NCI-H82 treated with DMSO at 0.1 percent for 48 hours (cell line): Measurements from ENCODE around the gene WWOX.
A peak's percentile ranks its signal among the peaks of the same experiment; 100 is the strongest.
"Not testable (repeated sequence)": the region's sequence is repeated elsewhere in the genome, so short reads cannot be mapped to it uniquely, and the experiment has no call there.

ENCODE experiments used
- DNase-seq: peaks from one replicate; lab custom pipeline; 2025; ENCODE audit not compliant: unreplicated experiment; lab: John Stamatoyannopoulos, UW

Gene WWOX

GRCh38 chr16:78513838-78514237, 414.4 kb downstream of the WWOX start:
- no peak for DNase-seq

GRCh38 chr16:78514888-78515287, 415.4 kb downstream of the WWOX start:
- not testable (repeated sequence) for DNase-seq

- DNase-seq: no peak
Measured at GRCh38 chr16:78515421-78515820, 416.0 kb downstream of the WWOX start.

- no peak for DNase-seq
Measured at GRCh38 chr16:78516006-78516736, 416.7 kb downstream of the WWOX start.

GRCh38 chr16:78519896-78520295, 420.4 kb downstream of the WWOX start:
- no peak for DNase-seq

GRCh38 chr16:78520470-78520869, 421.0 kb downstream of the WWOX start:
- no peak for DNase-seq

GRCh38 chr16:78522327-78522726, 422.9 kb downstream of the WWOX start:
- no peak for DNase-seq

GRCh38 chr16:78523212-78523985, 423.9 kb downstream of the WWOX start:
- DNase-seq: no peak

GRCh38 chr16:78524066-78524595, 424.7 kb downstream of the WWOX start:
- DNase-seq: no peak

GRCh38 chr16:78528265-78528664, 428.8 kb downstream of the WWOX start:
- no peak for DNase-seq

- DNase-seq: no peak
Measured at GRCh38 chr16:78529881-78530280, 430.4 kb downstream of the WWOX start.

GRCh38 chr16:78530283-78530682, 430.8 kb downstream of the WWOX start:
- no peak for DNase-seq

- no peak for DNase-seq
Measured at GRCh38 chr16:78535098-78535497, 435.6 kb downstream of the WWOX start.

GRCh38 chr16:78537511-78537910, 438.1 kb downstream of the WWOX start:
- DNase-seq: no peak

GRCh38 chr16:78538292-78538691, 438.8 kb downstream of the WWOX start:
- DNase-seq: no peak

- DNase-seq: no peak
Measured at GRCh38 chr16:78538919-78539318, 439.5 kb downstream of the WWOX start.

GRCh38 chr16:78542419-78542818, 443.0 kb downstream of the WWOX start:
- DNase-seq: no peak

- no peak for DNase-seq
Measured at GRCh38 chr16:78543023-78543422, 443.6 kb downstream of the WWOX start.

- peak; percentile 49 for DNase-seq
Measured at GRCh38 chr16:78549366-78549765, 449.9 kb downstream of the WWOX start.

GRCh38 chr16:78551487-78552085, 452.1 kb downstream of the WWOX start:
- DNase-seq: no peak

- no peak for DNase-seq
Measured at GRCh38 chr16:78552106-78552675, 452.7 kb downstream of the WWOX start.
